Loucy (cell line): Measurements from ENCODE around the gene SLC29A2.

Experiments used
- H2AFZ ChIP-seq: fragments of 200-600 bp; sonication (generic); 2 replicates; pipeline ENCODE4 v1.6.0; 2016; ENCODE audit warnings: antibody characterized with exemption, mild to moderate bottlenecking, low read length, moderate library complexity
- H3F3A ChIP-seq: fragments of 200-600 bp; 2 replicates; pipeline ENCODE4 v1.6.0; 2016; ENCODE audit warnings: antibody characterized with exemption, low read depth, mild to moderate bottlenecking
- H3K27me3 ChIP-seq: fragments of 200-600 bp; sonication (generic); 2 replicates; pipeline ENCODE4 v1.6.1; 2014; ENCODE audit warnings: low read length, mild to moderate bottlenecking; ENCODE audit not compliant: insufficient read depth, poor library complexity, severe bottlenecking
- H3K36me3 ChIP-seq: fragments of 200-600 bp; sonication (generic); 2 replicates; pipeline ENCODE4 v1.6.1; 2016; ENCODE audit warnings: low read length; ENCODE audit not compliant: insufficient read depth
- H3K4me1 ChIP-seq: fragments of 200-600 bp; sonication (generic); 2 replicates; pipeline ENCODE4 v1.5.1; 2014; ENCODE audit warnings: low read length, mild to moderate bottlenecking; ENCODE audit not compliant: insufficient read depth, poor library complexity, severe bottlenecking
- H3K4me2 ChIP-seq: fragments of 200-600 bp; sonication (generic); 2 replicates; pipeline ENCODE4 v1.6.0; 2014; ENCODE audit warnings: antibody characterized with exemption, low read length, low read depth, mild to moderate bottlenecking; ENCODE audit not compliant: poor library complexity, severe bottlenecking
- H3K4me3 ChIP-seq: fragments of 200-600 bp; sonication (generic); 2 replicates; pipeline ENCODE4 v1.5.1; 2014; ENCODE audit warnings: low read length, mild to moderate bottlenecking, mixed read lengths; ENCODE audit not compliant: poor library complexity, severe bottlenecking
- H3K79me2 ChIP-seq: fragments of 200-600 bp; sonication (generic); 2 replicates; pipeline ENCODE4 v1.6.1; 2014; ENCODE audit warnings: low read length; ENCODE audit not compliant: insufficient read depth
- H3K9ac ChIP-seq: fragments of 200-600 bp; sonication (generic); 2 replicates; pipeline ENCODE4 v1.6.0; 2014; ENCODE audit warnings: mild to moderate bottlenecking, low read depth, low read length, moderate library complexity; ENCODE audit not compliant: poor library complexity, severe bottlenecking
- H3K9me2 ChIP-seq: fragments of 200-600 bp; sonication (generic); replicated peaks from 2 replicates; pipeline ENCODE4 v1.6.1; 2016; ENCODE audit warnings: low read depth, low read length, mixed read lengths
- H3K9me3 ChIP-seq: fragments of 200-600 bp; sonication (generic); 2 replicates; pipeline ENCODE4 v1.6.1; 2014; ENCODE audit warnings: mild to moderate bottlenecking, antibody characterized with exemption, low read length, low read depth; ENCODE audit not compliant: insufficient read depth
- H4K20me1 ChIP-seq: fragments of 200-600 bp; sonication (generic); 2 replicates; pipeline ENCODE4 v1.6.0; 2014; ENCODE audit warnings: antibody characterized with exemption, low read length, mild to moderate bottlenecking; ENCODE audit not compliant: insufficient read depth, poor library complexity, severe bottlenecking
- EZH2phosphoT487 ChIP-seq: fragments of 200-600 bp; IDR thresholded peaks from 2 replicates; pipeline ENCODE4 v1.6.1; 2018; ENCODE audit warnings: antibody characterized with exemption, mild to moderate bottlenecking, moderate library complexity, borderline replicate concordance
- TF ChIP-seq, protein P1 (sequence below): fragments of 200-600 bp; sonication (generic); conservative IDR thresholded peaks from 2 replicates; pipeline ENCODE4 v1.5.1; 2014; ENCODE audit warnings: mild to moderate bottlenecking, antibody characterized with exemption, low read length

SLC29A2 gene

DNA sequence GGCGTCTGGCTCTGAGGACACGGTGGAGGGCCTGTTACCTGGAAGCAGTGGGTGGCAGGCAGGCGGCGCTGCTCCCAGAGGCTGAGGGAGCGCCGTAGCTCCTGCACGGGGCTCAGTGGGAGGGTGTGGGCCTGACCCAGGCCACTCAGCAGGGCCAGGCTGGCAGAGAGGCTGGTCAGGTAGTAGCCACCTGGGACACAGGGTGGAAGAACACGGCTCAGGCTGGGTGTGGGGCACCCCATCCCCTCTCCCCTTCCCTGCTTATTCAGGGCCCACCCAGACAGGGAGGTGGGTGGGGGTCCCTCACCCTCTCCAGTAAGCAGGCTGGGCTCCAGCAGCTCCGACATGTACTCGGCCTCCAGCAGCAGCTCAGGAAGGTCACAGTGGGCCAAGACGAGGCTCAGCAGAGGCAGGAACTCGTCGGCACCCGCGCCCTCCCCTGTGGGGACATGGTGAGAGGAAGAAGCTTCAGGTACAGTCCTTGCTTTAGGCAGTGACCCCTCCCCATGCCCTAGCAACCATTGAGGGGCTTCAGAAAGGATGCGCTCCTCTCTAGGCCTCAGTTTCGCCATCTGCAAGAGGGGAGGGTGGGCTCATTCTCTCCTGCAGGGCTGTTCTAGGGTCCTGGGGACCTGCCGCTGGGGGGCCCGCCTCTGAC, 38.2 kb downstream of the SLC29A2 start:
- TF ChIP-seq, protein P1, sequence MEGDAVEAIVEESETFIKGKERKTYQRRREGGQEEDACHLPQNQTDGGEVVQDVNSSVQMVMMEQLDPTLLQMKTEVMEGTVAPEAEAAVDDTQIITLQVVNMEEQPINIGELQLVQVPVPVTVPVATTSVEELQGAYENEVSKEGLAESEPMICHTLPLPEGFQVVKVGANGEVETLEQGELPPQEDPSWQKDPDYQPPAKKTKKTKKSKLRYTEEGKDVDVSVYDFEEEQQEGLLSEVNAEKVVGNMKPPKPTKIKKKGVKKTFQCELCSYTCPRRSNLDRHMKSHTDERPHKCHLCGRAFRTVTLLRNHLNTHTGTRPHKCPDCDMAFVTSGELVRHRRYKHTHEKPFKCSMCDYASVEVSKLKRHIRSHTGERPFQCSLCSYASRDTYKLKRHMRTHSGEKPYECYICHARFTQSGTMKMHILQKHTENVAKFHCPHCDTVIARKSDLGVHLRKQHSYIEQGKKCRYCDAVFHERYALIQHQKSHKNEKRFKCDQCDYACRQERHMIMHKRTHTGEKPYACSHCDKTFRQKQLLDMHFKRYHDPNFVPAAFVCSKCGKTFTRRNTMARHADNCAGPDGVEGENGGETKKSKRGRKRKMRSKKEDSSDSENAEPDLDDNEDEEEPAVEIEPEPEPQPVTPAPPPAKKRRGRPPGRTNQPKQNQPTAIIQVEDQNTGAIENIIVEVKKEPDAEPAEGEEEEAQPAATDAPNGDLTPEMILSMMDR = no peak
- no peak for TF ChIP-seq EZH2phosphoT487
- no peaks in the 10 kb centered on the region for H3K9me3 ChIP-seq
- H3K36me3 ChIP-seq = peaks cover 10% of the 10 kb centered on the region; the same call in 1 of the 2 replicates
- no peak overlapping the region for H3K9ac ChIP-seq
- H3K4me3 ChIP-seq = no peak overlapping the region
- H3K4me2 ChIP-seq = no peak overlapping the region
- no peaks in the 10 kb centered on the region for H3K79me2 ChIP-seq
- H3K27me3 ChIP-seq = no peaks in the 10 kb centered on the region
- no peaks in the 10 kb centered on the region for H3F3A ChIP-seq
- H3K9me2 ChIP-seq = no peaks in the 10 kb centered on the region
- no peak overlapping the region for H2AFZ ChIP-seq
- peaks cover 12% of the 10 kb centered on the region for H3K4me1 ChIP-seq
- H4K20me1 ChIP-seq = no peaks in the 10 kb centered on the region

- H3K9ac ChIP-seq = no peak overlapping the region
- no peak for TF ChIP-seq EZH2phosphoT487
- TF ChIP-seq, protein P1 = no peak
- H3K4me3 ChIP-seq = no peak overlapping the region
- H3K4me1 ChIP-seq = peaks cover 16% of the 10 kb centered on the region
- H3K4me2 ChIP-seq = no peak overlapping the region
- no peaks in the 10 kb centered on the region for H3F3A ChIP-seq
- no peak overlapping the region for H2AFZ ChIP-seq
- H3K36me3 ChIP-seq = peaks cover 9% of the 10 kb centered on the region; the same call in 1 of the 2 replicates
- no peaks in the 10 kb centered on the region for H3K27me3 ChIP-seq
- no peaks in the 10 kb centered on the region for H3K79me2 ChIP-seq
- no peaks in the 10 kb centered on the region for H4K20me1 ChIP-seq
- H3K9me3 ChIP-seq = no peaks in the 10 kb centered on the region
- H3K9me2 ChIP-seq = no peaks in the 10 kb centered on the region
These were observed 39.0 kb downstream of the SLC29A2 start for GRCh38 chr11:66332371-66333219.

- Histone ChIP-seq H3K4me1 (peaks cover 19% of the 10 kb centered on the region), H3K36me3 (peaks cover under 1% of the 10 kb centered on the region; the same call in 1 of the 2 replicates), H3K79me2 (no peaks in the 10 kb centered on the region), H3K4me3 (no peak overlapping the region), H3F3A (no peaks in the 10 kb centered on the region), H3K4me2 (no peak overlapping the region), H3K9me3 (no peaks in the 10 kb centered on the region), H3K27me3 (no peaks in the 10 kb centered on the region), H4K20me1 (no peaks in the 10 kb centered on the region), H3K9ac (no peak overlapping the region), H3K9me2 (no peaks in the 10 kb centered on the region), H2AFZ (no peak overlapping the region)
- no peak for TF ChIP-seq EZH2phosphoT487
- TF ChIP-seq, protein P1 = no peak
These were observed 39.8 kb downstream of the SLC29A2 start for GRCh38 chr11:66331542-66332370.
